GM18507 (cell line): Measurements from ENCODE around the gene SLC18A3.

Experiments
- DNase-seq: peaks from one replicate; pipeline ENCODE4 v3.0.0; 2011; ENCODE audit warnings: low read depth; ENCODE audit not compliant: insufficient read length; ENCODE audit errors: extremely low spot score
- FAIRE-seq: peaks from 2 replicates; lab custom pipeline; 2011; peaks lifted over from hg19 to GRCh38; lab: Jason Lieb, UNC

Gene SLC18A3

DNA sequence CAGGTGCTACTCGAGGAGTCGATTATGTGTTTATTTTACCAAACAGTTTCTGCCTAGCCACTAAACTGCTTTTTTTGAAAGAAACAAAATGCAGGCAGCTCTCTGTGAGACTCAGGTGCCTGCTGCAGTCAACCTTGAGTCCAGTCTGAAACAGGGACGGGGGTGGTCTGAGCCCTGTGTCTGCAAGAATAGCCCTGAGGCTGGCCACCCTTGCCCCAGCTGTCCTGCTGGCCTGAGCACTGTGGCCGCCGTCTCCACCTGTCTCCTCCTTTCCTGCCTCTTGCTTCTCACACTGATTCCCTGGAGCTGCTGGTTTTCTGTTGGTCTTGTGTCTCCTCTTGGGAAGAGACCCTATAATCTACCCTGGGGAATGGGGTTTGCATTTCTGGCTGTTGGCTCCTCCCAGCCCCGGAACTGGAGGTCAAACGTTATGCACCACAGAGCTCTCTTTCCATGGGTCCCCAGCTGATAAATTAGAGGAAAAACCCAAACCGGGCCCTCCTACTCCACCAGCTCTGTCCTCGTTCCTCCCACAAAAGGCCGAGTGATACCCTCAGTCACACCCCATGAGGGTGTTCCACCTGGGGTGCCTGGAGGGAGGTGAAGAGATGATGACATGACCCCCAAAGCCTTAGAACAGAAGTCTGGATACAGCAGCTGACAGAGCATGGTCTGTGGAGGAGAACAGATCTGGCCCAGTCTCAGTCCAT lies 15.0 kb upstream of the SLC18A3 start:
- FAIRE-seq (no peak), DNase-seq (no peak)

DNA sequence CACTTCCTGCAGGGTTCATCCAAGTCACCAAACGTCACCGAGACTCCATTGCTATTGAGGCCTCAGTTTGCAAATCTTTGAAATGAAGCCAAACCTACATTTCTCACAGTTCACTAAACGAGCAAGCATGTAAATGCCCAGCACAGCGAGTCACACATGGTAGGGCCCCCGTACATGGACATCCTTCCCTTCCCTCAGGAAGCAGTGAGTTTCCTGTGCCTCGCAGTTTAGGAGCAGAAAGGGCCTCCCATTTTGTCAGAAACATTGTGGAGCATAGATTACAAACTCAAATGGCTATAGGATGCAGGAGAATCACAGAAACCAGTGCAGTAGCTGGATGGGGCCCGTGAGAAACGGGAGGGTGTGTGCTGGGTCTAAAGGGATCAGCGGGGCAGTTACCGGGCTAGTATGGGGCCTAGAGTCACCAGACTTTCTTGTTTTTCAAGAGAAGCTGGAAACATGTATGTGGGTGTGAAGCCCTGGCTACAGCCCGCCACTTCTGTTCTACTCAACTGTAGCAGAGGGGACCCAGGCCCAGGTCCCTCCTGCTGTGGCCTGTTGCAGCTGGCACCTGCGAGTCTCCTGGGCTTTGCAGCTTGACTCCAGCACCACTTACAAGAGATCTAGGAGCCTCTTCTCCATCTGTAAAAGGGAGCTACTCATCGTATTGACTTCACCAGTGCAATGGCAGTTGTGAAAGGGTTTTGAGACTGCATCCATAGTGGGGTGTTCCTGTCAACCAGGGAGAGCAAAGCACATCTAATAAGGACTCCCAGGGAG lies 14.2 kb upstream of the SLC18A3 start:
- DNase-seq (no peak), FAIRE-seq (no peak)

DNA sequence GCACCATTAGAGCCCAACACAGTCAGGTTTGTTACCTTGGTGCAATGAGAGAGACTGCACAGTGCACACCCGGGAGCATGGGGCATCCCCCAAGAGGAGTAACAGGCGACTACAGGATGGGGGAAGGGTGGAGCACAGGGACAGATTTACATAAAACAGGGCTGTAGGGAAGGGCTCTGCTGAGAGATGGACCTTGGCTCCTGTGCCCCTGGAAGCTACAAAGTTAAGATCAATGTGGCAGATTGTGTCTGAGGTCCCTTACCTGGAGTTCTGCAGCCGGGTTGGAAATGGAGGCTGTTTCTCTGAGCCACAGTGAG lies 13.7 kb upstream of the SLC18A3 start:
- DNase-seq (no peak), FAIRE-seq (no peak)

DNA sequence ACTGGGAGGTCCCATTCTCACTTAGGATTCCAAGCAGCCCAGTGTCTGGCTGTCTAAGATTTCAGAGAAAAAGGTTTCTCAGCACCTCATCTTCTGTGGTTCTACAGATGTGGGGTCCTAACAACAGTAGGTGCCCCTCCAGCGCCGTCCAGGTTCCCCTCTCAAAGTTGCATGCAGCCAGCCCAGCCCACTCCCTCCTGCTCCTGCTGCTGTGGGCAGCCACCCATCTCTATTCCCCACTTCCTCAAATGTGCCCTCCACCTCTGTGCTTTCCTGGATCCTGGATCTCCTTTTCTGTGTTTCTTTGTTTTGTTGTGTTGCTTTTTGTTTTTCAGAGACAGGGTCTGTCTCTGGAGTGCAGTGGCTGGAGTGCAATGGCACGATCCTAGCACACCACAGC lies 13.3 kb upstream of the SLC18A3 start:
- DNase-seq, result no peak
- FAIRE-seq, result no peak

DNA sequence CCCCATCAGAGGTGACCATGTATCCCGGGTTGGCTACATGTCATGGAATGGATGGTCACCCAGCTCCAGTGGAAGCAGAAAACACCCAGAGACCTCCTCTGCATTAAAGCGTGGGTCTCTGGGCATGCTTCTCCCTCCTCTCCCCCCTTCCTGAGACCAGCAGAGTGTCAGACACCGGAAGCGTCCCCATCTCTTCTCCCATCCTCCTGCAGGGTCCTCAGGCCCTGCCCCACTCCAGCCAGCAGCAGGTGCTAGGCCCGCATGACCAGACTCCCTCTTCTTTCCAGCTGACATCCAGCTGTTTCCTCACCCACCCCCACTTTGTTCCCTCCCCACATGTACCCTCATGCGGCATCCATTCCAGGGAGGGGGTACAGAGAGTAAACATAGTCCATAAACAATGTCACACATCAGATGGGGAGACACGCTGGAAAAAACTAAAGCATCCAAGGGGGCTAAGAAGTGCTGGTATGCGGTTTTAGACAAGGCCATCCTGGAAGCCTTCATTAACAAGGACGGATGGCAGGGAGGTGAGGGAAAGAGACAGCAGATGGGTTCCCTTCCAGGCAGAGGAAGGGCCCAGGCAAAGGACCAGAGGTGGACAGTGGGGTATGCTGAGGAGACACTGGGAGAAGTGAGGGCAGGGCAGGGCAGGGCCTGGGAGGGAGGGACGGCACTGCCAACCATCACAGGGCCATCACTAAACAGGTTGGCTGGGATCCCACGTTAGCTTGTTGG lies 12.5 kb upstream of the SLC18A3 start:
- DNase-seq, result no peak
- no peak for FAIRE-seq

DNA sequence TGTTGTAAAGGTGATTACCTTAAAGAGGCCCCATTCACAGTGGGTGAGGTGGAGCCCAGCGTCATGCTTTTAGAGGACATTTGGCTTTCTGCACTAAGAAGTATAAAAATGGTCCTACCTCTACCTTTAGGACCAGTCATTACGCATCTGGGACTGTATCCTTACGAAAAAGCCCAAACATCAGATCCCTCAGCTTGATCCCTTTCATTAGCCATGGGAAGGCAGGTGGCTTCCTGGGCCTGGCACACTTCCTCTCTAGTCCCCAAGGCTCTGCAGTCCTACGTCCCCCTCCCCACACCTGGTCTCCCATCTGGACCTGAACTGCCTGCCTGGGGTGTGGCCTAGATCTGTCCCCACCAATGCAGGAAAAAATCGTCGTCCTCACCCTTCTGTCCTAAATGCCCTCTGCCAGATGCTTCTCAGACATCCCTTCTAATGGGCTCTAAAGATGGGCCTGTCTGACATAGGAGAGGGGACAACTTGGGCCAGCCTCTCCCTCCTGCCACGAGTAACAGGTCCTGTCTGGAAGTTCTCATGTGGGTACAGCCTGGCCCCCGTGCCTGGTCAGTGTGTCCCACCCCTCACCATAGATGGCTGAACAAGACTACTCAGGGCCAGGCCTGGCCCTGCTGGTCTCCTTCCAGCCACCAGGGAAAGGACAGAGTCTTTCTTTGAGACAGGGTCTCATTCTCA lies 11.8 kb upstream of the SLC18A3 start:
- DNase-seq (no peak), FAIRE-seq (no peak)

DNA sequence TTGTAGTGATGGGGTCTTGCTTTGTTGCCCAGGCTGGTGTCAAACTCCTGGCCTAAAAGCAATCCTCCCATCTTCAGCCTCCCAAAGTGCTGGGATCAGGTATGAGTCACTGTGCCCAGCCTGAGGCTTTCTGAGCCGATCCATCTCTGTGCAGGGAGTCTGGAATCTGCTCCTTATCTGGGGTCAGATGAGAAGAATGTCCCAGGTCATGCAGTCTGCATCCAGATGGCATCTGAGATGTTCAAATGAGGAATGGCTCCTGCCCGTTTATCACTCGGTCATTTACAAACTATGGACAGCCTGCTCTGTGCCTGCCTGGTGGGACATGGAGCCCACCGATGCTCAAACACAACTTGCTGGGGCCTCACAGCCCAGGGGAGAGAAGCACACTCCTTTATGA lies 11.1 kb upstream of the SLC18A3 start:
- no peak for DNase-seq
- no peak for FAIRE-seq

DNA sequence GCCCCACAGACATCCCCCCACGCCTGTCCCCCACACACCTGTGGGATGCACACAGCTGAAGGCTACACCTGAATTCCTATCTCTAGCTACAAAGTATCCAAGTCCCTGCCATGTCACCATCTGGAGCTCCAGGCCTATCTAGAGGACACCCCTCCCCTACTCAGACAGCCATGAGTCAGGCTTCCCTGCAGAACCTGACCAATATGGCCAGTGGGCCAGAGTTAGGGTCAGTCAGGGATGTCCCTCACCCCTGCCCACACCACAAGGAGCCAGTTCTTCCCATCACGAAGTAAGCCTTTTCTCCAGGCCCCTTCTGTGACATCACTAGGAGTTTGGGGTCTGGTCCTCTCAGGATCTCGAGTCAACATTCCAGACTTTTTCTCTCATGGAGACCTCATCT lies 10.6 kb upstream of the SLC18A3 start:
- no peak for FAIRE-seq
- DNase-seq, result no peak

DNA sequence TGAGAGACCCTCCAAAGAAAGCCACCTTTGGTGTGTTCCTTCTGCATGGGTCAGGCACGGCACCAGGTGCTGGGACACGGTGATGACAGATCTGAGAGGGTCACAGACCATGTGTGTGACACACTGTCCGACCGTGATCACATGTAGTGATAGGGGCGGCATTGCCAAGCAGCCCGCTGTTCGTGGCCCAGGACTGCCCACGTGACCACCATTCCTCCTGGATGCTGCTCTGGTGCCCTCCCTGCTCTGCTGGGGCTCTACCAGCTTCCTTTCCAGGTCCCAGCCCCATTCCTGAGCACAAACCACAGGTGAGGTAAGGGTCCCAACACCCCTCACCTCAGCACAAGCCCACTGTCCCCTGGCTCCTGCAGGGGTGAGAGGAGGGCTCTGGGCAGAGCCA lies 10.1 kb upstream of the SLC18A3 start:
- no peak for FAIRE-seq

DNA sequence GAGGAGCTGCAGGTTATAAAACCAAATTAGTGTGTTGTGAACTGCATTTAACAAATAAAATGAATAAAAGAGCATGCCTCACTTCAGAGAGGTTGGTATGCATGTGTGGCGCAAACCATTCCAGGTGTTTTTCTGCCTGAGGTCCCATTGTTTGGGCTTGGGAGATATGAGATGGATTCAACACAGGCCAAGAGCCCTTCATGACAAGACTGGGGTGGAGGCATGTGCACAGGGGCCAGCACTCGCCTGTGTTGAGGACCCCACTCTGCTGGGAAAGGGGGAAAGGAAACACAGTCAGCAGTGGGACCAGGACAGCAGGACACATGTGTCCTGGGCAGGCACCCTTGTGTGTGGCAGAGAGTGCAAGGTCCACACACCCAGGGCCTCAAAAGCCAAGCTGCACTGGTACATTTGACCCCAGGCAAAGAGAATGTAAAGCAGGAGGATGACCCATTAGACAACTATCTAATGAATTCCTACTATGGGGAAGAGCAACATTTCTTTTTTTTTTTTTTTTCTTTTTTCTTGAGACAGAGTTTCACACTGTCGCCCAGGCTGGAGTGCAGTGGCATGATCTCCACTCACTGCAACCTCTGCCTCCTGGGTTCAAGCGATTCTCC lies 9.2 kb upstream of the SLC18A3 start:
- no peak for DNase-seq
- FAIRE-seq, result no peak

More for the DNA sequence above, 10.1 kb upstream of the SLC18A3 start:
- no peak for DNase-seq

DNA sequence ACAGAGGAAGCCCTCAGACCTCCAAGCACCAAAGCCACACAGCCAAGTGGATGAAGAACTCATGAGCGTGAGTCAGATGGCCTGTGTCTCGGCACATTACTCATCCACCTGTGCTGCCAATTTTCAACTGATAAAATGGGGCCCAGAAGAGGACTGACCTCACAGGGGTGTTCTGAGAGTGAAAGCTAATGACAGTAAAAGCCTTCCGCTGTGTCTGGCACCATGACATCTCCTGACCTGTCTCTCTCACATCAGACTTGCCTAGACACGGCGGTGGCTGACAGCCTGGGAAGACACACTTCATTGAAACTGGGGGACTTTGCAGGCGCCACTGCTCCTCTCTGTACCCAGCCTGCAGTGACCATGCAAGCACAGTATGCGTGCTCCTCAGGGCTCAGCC lies 8.3 kb upstream of the SLC18A3 start:
- DNase-seq (no peak), FAIRE-seq (no peak)

DNA sequence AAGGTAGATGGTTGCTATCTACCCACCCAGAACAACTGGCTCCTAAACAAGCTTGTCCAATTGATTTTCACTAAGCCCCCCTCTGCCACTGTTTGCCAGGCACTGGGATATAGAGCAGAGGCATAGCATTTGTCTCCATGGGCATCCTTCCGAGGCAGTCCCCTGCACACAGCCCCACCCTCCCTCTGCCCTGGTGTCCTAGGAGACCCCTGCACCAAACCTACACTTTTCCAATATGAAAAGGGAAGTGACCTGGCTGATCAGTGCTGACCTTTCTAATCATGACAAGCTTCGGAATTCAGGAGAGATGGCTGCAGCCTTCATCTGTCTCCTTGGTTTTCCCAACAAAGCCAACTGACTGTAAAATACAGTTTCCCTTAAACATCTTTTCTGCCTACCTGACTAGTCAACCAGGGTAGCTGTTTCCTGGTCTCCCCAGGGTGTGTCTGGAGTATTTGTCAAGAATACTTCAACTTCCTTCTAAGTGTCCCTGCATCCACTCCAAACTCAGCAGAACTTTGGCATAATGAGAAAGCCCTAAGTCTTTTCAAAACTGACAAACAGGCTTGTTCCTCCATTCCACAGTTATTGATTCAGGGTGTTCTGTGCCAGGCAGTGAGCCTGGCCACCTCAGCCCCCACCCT lies 7.6 kb upstream of the SLC18A3 start:
- FAIRE-seq (no peak), DNase-seq (no peak)

DNA sequence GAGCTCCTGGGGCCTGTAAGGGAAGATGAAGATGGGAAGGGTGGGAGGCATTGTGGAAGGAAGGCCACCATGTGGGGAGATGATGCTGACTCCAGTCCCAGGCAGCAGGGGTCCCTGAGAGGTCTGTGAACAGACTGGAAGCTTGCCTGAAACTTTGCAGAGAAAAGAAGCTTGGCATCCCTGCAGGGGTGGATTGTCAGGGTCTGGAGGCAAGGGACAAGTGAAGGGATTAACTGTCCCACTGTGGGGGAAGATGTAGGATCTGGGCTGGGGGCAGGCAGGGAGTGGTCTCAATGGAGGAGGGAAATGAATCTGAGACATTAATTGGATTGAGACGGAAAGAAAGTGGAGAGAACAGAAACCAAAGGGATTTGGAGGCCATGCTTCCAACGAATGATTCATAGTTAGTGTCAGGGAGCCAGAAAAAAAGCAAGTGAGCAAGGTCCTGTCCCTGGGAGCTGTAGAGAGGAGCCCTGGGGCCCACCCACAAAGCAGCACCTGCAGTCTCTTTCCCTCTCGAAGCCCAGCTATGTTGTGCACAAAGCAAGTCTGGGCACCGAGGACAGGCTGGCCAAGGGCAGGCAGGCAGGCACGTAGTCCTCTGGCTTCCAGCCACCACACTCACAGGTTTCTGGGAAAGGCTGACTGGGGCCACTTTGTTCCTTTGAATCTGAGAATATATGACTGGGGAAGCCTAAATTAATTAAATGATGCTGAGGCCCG lies 4.7 kb upstream of the SLC18A3 start:
- FAIRE-seq (no peak), DNase-seq (no peak)

DNA sequence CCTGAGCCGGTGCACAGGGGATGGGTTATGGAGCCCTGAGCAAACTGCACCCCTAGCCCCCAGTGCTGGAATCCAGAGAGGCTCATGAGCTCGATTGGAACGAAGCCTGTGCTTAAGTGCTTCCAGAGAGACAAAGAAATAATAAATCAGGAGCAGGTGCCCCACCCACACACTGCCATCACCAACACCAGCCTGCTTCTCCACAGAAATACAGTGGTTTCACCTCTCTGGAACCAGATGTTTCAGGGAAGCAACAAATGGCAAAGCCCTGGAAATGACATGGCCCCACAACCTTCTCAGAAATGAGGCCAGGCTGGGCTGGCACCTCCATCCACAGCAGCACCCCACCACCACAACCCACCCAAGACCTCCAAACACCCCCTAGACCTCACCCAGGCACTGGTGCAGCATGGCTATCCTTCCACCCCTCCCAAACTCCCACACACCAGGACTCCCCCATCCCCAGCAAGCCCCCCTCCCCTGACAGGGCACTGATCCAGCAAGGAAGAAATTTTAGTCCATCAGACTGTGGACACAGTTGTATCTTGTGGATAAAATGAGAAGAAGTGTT lies 4.1 kb upstream of the SLC18A3 start:
- DNase-seq, result no peak
- FAIRE-seq, result no peak

DNA sequence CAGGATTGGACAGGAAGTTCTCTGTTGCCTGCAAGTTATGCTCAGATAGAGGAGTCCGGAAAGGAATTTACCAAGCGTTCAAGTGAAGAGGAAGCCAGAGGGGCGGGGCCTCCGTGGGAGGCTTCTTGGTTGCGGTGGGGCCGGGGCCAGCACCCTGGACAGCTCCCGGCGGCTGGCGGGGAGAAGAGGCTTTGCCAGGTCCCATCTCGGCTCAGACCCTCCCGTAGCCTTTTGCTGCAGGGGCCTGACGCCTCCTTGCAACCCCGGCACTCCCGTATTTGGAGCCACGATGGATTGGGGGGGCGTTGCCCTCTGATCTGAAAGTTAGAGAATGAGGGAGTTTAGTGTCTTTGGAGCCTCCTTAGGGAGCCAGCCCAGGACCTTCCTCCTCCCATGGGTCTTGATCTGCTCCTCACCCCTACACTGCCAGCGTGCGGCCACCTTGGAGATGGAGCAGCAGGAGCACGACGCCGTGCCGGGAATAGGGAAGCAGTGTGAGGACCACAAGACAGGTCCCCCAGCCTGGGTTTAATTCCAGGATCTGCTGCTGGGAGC lies 3.1 kb upstream of the SLC18A3 start:
- DNase-seq, result peak; percentile 56
- FAIRE-seq, result peak; percentile 26

DNA sequence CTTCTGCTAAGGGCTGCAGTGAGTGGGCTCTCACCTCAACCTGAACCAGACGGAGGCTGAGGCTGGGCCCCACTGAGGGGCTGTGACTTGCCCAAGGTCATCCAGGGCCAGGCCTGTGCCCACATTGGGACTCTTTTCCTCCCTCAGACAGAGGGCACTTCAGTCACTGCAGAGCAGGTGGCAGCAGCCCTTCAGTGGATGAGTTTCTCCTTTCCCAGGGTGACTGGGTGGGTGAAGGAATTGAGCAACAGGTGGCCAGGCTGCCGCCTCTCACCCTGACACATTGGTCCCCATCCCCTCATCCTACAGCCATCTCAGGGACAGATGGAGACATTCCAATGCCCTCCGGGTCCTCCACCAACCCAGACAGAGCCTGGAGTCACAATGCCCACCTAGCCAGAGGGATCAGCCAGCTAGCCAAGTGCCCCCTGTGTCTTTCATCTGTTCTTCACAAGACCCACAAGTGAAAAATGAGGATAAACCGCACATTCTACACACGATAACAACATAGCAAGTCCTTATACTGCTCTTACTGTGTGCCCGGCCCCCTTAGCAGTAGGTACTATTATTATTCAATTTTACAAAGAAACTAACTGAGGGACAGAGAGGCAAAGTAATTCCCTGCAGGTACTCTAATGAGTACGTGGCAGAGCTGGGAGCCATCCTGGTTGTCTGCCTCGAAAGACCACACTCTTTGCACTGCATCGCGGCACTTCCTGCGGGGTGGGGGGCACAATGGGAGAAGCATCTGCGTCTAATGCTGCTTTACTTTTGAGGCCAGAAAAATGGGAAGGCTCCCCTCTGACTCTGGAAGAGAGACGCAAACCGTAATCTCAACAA lies 1.7 kb upstream of the SLC18A3 start:
- FAIRE-seq, result no peak
- DNase-seq, result no peak

DNA sequence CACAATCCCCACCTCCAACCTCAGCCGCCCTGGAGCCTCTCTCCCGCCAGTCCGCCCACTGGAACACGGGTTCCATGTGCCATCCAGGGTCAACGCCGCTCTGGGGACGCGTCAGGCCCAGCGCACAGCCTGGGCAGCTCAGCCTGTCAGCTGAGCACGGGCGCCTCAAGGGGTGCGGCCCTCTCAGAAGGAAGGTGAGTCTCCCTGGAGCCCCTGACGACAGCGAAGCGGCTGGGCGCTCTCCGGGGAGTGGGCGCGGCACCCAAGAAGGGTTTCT lies 1.2 kb upstream of the SLC18A3 start:
- FAIRE-seq (no peak), DNase-seq (no peak)
